GM15510 (cell line): ENCODE results near the gene ATAD3C.

Source experiments
- POLR2A ChIP-seq: IDR thresholded peaks from 3 replicates; pipeline ENCODE4 v1.6.1; 2011; ENCODE audit warnings: borderline replicate concordance; ENCODE audit not compliant: insufficient read length; ENCODE audit errors: extremely low read depth

ATAD3C gene

DNA sequence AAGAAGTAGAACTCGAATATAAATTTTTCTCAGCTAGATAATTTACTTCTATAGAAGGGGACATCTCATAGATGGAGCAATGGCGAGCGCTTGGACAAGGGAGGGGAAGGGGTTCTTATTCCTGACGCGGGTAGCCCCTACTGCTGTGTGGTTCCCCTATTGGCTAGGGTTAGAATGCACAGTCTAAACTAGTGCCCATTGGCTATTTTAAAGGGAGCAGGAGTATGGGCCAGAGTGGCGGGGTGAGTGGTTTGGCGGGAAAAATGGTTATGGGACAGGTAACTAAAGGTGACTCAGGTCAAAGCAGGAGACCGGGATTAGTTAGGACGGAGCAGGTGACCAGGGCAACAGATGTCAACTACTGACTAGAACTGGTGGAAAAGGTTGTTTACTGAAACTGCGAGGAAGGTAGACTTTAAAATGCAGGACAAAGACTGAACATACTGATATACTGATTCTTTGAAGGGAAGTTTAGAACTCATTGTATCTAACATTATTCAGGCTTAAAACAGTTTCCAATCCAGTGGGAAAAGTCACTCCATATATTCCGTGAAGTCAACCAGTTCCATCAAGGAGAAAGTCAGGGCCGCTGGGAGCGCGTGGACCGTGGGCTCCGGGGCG is 61.5 kb downstream of the ATAD3C start:
- no peak for TF ChIP-seq POLR2A

DNA sequence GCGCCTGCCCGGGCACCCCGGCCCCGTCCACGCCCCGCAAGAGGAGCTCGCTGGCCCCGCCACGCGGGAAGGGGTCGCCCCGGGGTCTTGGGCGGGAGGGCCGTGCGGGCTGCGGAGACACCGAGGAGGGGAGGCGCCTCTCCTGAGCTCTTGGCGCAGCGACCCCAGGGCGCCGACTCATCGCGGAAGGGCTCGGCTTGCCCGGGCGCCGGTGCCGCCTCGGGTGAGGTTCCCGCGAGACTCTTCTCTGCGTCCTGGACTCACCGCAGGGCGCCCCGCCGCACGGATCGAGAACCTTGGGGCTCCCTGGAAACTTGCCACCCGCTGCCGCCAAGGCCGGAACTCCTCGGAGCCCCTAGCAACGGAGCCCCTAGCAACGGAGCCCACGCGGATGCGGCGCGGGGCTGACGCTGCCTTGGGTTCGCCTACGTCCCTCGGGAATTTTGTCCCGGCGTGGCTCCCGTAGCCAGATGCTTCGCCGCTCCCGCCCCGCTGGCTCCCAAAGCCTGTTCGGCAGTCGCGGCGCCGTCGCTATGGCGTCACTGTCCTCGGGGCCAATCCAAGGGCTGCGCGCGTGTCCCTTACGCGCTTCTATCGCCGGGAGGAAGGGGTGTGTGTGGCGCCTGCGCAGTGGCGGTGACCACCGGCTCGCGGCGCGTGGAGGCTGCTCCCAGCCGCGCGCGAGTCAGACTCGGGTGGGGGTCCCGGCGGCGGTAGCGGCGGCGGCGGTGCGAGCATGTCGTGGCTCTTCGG is 62.2 kb downstream of the ATAD3C start, which contains the start of gene ATAD3A:
TSS of gene ATAD3A (plus strand) at position 630 of the 753 bp plus-strand sequence. CDS start at position 737, 107 bp downstream.
- TF ChIP-seq POLR2A: peak; percentile 72

DNA sequence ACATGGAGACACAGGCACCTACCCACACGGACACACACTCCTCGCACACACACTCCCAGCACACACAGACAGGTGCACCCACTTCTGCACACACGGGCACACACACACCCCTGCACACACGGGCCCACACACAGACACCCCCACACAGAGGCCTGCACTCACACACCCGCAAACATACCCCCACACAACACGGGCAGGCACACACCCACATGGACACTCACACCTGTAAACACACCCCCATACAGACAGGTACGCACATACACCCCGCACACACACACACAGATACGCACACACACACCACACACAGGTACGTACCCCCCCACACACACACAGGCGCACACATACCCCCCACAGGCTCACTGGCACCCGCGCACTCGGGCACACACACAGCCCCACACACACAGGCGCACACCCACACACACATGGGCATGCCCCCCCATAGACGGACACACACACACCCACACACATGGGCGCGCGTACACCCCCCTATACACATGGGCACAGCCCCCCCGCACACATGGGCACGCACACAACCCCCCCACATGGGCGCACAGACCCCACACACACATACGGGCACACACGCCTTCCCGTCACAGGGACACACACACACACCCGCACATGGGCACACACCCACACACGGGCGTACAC is 68.6 kb downstream of the ATAD3C start:
- no peak for TF ChIP-seq POLR2A
